Glutamatergic neuron (in vitro differentiated cells): ENCODE measurements around the gene SPI1. TPM values are rescaled to one million over a fixed set of nuclear protein-coding genes. Genes with fewer than 3 reads are reported as not detected.

Source experiments
- DNase-seq: peaks from one replicate; pipeline ENCODE4 v3.0.0; 2022
- H3K27ac Mint-ChIP-seq: one replicate; pipeline ENCODE4 v1.8.0; 2020; ENCODE audit warnings: mild to moderate bottlenecking, mixed read lengths, inconsistent platforms; ENCODE audit not compliant: unreplicated experiment
- H3K27me3 Mint-ChIP-seq: one replicate; pipeline ENCODE4 v1.8.0; 2020; ENCODE audit warnings: mild to moderate bottlenecking, moderate library complexity, mixed read lengths, inconsistent platforms; ENCODE audit not compliant: unreplicated experiment
- H3K36me3 Mint-ChIP-seq: one replicate; pipeline ENCODE4 v1.8.0; 2020; ENCODE audit warnings: mild to moderate bottlenecking, mixed read lengths, inconsistent platforms; ENCODE audit not compliant: unreplicated experiment
- H3K4me1 Mint-ChIP-seq: one replicate; pipeline ENCODE4 v1.8.0; 2020; ENCODE audit warnings: mild to moderate bottlenecking, low read depth, mixed read lengths, inconsistent platforms; ENCODE audit not compliant: unreplicated experiment
- H3K4me3 Mint-ChIP-seq: one replicate; pipeline ENCODE4 v1.8.0; 2020; ENCODE audit warnings: mild to moderate bottlenecking, mixed read lengths, inconsistent platforms; ENCODE audit not compliant: unreplicated experiment
- H3K9me3 Mint-ChIP-seq: one replicate; pipeline ENCODE4 v1.8.0; 2020; ENCODE audit warnings: mild to moderate bottlenecking, moderate library complexity, mixed read lengths, inconsistent platforms; ENCODE audit not compliant: unreplicated experiment
- total RNA-seq: library from RNA; stranded (reverse); fragmentation: NEBNext Ultra II Directional; extraction: Animal tissue kit (Norgen Biotek cat#: 25700); gene quantifications from one replicate; pipeline ENCODE4 v1.2.1, GENCODE V29; 2021; ENCODE audit not compliant: unreplicated experiment
- TF ChIP-seq, protein P1 (sequence below): fragments of 200-600 bp; sonication (generic); IDR thresholded peaks from one replicate; pipeline ENCODE4 v1.5.0; 2021; ENCODE audit not compliant: partially characterized antibody, unreplicated experiment

Gene SPI1
- total RNA-seq, 1 donor from 2014 or later: not detected

DNA sequence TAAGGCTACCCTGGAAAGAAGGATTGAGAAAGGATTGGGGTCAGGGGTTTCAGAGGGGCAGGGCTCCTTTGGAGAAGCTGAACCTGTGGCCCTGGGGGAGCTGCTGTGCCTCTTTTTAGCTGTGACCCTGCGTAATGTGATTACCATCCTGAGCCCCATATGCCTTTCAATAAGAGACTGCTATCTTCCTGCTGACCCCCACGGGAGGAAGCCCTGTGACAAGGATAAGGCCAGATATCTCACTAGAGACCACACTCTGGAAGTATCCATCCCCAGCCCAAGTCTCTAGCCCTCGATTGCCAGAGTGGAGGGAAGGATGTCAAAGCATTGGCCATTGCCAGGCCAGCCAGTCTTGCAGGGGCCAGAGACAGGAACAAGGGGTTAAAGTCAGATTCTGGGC, 25.2 kb upstream of the SPI1 start:
- TF ChIP-seq, protein P1, sequence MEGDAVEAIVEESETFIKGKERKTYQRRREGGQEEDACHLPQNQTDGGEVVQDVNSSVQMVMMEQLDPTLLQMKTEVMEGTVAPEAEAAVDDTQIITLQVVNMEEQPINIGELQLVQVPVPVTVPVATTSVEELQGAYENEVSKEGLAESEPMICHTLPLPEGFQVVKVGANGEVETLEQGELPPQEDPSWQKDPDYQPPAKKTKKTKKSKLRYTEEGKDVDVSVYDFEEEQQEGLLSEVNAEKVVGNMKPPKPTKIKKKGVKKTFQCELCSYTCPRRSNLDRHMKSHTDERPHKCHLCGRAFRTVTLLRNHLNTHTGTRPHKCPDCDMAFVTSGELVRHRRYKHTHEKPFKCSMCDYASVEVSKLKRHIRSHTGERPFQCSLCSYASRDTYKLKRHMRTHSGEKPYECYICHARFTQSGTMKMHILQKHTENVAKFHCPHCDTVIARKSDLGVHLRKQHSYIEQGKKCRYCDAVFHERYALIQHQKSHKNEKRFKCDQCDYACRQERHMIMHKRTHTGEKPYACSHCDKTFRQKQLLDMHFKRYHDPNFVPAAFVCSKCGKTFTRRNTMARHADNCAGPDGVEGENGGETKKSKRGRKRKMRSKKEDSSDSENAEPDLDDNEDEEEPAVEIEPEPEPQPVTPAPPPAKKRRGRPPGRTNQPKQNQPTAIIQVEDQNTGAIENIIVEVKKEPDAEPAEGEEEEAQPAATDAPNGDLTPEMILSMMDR: no peak
- Mint-ChIP-seq H3K27ac (peak overlapping the region; percentile 22), H3K27me3 (peaks cover 2% of the 10 kb centered on the region), H3K9me3 (peaks cover 11% of the 10 kb centered on the region), H3K4me1 (peaks cover 31% of the 10 kb centered on the region), H3K36me3 (no peaks in the 10 kb centered on the region), H3K4me3 (no peak overlapping the region)
- no peak for DNase-seq

DNA sequence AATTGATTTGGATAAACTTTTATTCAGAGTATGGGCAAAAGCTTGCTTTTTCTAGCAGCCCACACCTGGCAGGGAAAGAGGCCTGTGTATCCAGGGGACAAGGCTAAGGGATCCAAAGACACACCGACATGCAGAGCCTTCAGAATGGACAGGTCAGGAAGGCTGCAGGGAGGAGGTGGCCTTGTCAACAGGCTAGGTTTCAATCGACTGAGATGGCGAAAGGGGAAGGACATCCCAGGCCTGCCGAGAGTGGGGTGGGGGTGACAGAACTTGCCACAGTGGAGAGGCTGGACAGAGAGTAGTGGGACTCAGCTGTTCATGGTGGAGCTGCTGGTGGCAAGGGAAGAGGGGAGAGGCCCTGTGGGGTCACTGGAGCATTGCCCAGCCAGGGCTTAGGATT, 24.8 kb upstream of the SPI1 start:
- no peak for DNase-seq
- H3K4me3 Mint-ChIP-seq: no peak overlapping the region
- TF ChIP-seq, protein P1: no peak
- H3K4me1 Mint-ChIP-seq: peaks cover 31% of the 10 kb centered on the region
- peaks cover 11% of the 10 kb centered on the region for H3K9me3 Mint-ChIP-seq
- H3K27ac Mint-ChIP-seq: no peak overlapping the region
- H3K27me3 Mint-ChIP-seq: peaks cover 2% of the 10 kb centered on the region
- no peaks in the 10 kb centered on the region for H3K36me3 Mint-ChIP-seq

DNA sequence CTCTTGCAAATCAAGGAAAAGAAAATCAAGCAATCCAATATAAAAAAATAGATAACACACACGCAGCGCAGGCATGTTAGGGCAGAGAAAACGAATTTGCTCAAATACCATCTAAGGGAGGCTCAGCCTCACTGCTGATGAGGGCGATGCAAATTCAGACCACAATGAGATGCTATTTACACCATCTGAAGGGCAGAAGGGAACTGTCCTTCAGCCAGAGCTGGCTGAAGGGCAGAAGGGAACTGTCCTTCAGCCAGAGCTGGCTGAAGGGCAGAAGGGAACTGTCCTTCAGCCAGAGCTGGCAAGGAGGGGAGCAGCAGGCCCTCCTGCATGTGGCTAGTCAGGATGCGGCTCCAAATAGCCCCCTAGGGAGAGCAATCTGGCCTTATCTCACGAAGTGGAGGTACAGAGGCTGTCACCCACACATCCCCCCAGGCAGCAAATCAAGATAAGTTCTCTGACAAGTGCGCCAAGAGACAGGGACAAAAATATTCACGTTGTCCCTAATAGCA, 22.5 kb upstream of the SPI1 start:
- H3K36me3 Mint-ChIP-seq: no peaks in the 10 kb centered on the region
- H3K4me1 Mint-ChIP-seq: peaks cover 20% of the 10 kb centered on the region
- no peak for DNase-seq
- no peaks in the 10 kb centered on the region for H3K27me3 Mint-ChIP-seq
- TF ChIP-seq, protein P1: no peak
- peak overlapping the region; percentile 82 for H3K27ac Mint-ChIP-seq
- peaks cover 3% of the 10 kb centered on the region for H3K9me3 Mint-ChIP-seq
- peak overlapping the region; percentile 65 for H3K4me3 Mint-ChIP-seq

DNA sequence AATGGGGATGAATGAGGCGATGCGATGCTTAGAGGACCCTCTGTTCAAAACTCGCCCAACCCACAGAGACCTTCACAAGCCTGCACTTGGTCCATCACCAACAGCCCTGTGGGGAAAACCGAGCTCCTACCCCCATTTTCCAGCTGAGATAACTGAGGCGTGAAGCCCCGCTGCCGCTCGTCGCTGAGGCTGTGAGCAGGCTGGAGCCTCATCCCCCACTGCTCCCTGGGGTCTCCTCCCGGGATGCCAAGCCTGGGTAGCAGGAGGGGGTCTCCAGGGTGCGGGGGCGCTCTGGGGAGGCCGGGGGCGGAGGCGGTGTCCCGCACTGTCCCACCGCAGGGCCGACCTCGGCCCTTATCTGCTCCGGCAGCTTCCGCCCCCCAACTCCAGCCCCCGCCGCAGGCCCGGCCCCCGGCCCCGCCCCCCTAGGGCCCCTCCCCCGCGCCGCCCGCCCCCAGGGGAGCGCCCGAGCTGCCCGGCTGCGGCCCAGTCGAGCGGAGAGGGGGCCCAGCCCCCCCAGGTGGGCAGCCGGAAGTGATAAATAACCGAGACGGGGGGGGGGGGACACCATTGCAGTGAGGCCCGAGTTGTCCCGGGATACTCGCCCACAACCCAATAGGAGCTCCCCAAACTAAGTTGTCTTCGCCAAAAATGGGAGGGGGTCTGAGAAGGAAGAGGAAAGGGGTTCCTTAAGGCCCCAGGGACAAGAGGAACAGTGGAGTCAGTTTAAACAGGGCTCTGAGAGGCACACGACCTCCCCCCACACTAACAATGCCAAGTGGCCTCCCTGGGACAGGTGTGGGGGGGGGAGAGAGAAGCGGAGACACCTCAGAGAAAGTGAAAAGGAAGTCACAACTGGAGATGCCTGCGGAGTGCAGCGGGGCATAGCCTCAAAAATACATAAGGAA, 21.8 kb upstream of the SPI1 start:
- TF ChIP-seq, protein P1: no peak
- Mint-ChIP-seq H3K4me3 (peak overlapping the region; percentile 65), H3K9me3 (peaks cover 3% of the 10 kb centered on the region), H3K27ac (peak overlapping the region; percentile 82), H3K36me3 (no peaks in the 10 kb centered on the region), H3K27me3 (no peaks in the 10 kb centered on the region), H3K4me1 (peaks cover 20% of the 10 kb centered on the region)
- DNase-seq: no peak

DNA sequence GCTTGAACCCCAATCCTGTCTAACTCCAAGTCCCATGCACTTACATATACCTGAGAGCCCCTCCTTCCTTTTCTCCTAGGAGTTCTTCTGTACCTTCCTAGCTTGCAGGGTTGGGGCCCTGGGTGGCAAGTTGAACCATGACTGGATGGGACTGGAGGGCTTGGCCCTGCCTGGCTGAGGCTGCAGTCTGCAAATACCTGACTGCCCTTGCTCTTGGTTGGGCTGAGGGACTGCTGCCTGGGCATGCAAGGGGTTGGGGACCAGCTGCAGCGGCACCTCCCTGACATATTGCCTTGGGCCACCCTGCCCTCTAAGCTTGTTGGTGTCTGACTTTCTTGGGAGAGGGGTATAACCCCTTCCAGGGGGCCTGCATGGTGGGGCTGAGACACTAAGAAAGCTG, 20.2 kb upstream of the SPI1 start:
- Mint-ChIP-seq H3K27ac (no peak overlapping the region), H3K9me3 (peaks cover 3% of the 10 kb centered on the region), H3K4me1 (peaks cover 20% of the 10 kb centered on the region), H3K4me3 (no peak overlapping the region), H3K27me3 (peaks cover 2% of the 10 kb centered on the region), H3K36me3 (no peaks in the 10 kb centered on the region)
- DNase-seq: no peak
- TF ChIP-seq, protein P1: no peak
